Limb (tissue), 2 donors: Measurements from ENCODE around the gene PIGT.
A peak's percentile ranks its signal among the peaks of the same experiment; 100 is the strongest.

ENCODE experiments used
- DNase-seq, 2 donors: peaks; one replicate each; pipeline ENCODE4 v3.0.0-alpha.2; 2016; ENCODE audit errors: extremely low spot score in 2 of 2

Gene PIGT

GRCh38 chr20:45415822-45416637 is at the start of gene PIGT:
Gene PIGT, plus strand, starts transcription at chr20:45416141. Its CDS starts 16 bp downstream, at chr20:45416157.
- peak; percentile 84 to 87 for DNase-seq

- DNase-seq: no peak
Measured at GRCh38 chr20:45366192-45366591, 49.7 kb upstream of the PIGT start.

GRCh38 chr20:45366631-45367030 is 49.3 kb upstream of the PIGT start:
- no peak for DNase-seq

- DNase-seq: no peak
Measured at GRCh38 chr20:45367126-45367525, 48.8 kb upstream of the PIGT start.

GRCh38 chr20:45368221-45368980 is 47.5 kb upstream of the PIGT start:
- DNase-seq: no peak

GRCh38 chr20:45370571-45371160 is 45.3 kb upstream of the PIGT start:
- no peak for DNase-seq

GRCh38 chr20:45372241-45372640 is 43.7 kb upstream of the PIGT start:
- no peak for DNase-seq

- DNase-seq: no peak
Measured at GRCh38 chr20:45372646-45373352, 43.1 kb upstream of the PIGT start.

- DNase-seq: peak; percentile 34 to 83
Measured at GRCh38 chr20:45373353-45374100, 42.4 kb upstream of the PIGT start.

GRCh38 chr20:45374101-45374467 is 41.9 kb upstream of the PIGT start:
- no peak for DNase-seq

GRCh38 chr20:45374966-45375365 is 41.0 kb upstream of the PIGT start:
- DNase-seq: no peak

- DNase-seq: no peak
Measured at GRCh38 chr20:45377269-45377668, 38.7 kb upstream of the PIGT start.

- no peak for DNase-seq
Measured at GRCh38 chr20:45378191-45378590, 37.8 kb upstream of the PIGT start, which contains the start of gene TP53TG5. Gene TP53TG5, minus strand, starts transcription at chr20:45378325. Its CDS starts 89 bp downstream, at chr20:45378236.

GRCh38 chr20:45387274-45387673 is 28.7 kb upstream of the PIGT start:
- DNase-seq: no peak

GRCh38 chr20:45390931-45391330 is 25.0 kb upstream of the PIGT start:
- DNase-seq: no peak

GRCh38 chr20:45391559-45391958 is 24.4 kb upstream of the PIGT start:
- no peak for DNase-seq

- DNase-seq: no peak
Measured at GRCh38 chr20:45392733-45393132, 23.2 kb upstream of the PIGT start.

GRCh38 chr20:45394221-45395113 is 21.5 kb upstream of the PIGT start:
- DNase-seq: no peak

GRCh38 chr20:45395114-45395415 is 20.9 kb upstream of the PIGT start:
- no peak for DNase-seq

- no peak for DNase-seq
Measured at GRCh38 chr20:45399018-45399417, 16.9 kb upstream of the PIGT start.
